Measurements from ENCODE around the gene PLCL2.

DNA sequence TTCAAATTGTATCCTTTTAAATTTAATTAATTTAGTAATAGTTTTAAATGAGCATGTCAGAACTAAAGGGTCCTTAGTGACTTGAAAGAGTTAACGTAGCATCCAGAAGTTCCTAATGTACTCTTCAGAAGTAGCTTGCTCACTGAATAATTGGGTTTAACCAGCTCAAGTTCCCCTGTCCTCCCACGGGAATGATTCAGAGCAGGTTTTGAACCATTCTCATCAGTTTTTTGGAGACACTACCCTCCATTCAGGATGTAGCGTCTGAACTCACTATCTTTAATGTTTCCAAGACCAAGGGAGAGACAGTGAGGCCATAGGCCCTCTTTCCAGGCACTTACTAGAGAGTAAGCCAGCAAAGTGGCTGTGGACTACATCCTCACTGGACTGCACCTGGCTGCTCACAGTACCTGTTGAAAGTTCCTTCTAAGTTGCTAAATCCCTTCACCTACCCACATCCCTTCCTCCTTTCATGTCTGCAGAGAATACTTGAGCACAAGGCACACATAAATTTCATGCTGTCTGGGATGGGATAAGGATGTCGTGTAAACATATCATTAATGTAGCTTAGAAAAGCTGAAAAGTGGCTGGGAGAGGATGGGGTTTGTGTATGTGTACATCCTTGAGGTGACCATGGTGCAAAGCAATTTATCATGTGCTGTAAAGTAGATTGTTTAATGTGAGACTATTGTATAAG is 146.3 kb downstream of the PLCL2 start:
- no peak for TF ChIP-seq EZH2 (IDR thresholded peaks at IDR 0.05; ENCODE audit: borderline replicate concordance, low read depth, low read length, poor library complexity, severe bottlenecking)
- TF ChIP-seq, protein P1, sequence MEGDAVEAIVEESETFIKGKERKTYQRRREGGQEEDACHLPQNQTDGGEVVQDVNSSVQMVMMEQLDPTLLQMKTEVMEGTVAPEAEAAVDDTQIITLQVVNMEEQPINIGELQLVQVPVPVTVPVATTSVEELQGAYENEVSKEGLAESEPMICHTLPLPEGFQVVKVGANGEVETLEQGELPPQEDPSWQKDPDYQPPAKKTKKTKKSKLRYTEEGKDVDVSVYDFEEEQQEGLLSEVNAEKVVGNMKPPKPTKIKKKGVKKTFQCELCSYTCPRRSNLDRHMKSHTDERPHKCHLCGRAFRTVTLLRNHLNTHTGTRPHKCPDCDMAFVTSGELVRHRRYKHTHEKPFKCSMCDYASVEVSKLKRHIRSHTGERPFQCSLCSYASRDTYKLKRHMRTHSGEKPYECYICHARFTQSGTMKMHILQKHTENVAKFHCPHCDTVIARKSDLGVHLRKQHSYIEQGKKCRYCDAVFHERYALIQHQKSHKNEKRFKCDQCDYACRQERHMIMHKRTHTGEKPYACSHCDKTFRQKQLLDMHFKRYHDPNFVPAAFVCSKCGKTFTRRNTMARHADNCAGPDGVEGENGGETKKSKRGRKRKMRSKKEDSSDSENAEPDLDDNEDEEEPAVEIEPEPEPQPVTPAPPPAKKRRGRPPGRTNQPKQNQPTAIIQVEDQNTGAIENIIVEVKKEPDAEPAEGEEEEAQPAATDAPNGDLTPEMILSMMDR (conservative IDR thresholded peaks at IDR 0.05; ENCODE audit: low read depth, low read length), result no peak
